SK-N-SH (cell line): ENCODE results near the gene UEVLD. TPM values are rescaled to one million over a fixed set of nuclear protein-coding genes. Genes with fewer than 3 reads are reported as not detected.

Experiments
- CTCF ChIA-PET: fragments of 300-600, 350-600 bp; formaldehyde crosslinking; extraction: SDS; loops from one replicate; lab custom pipeline; 2021; lab: Yijun Ruan, JAX
- POLR2A ChIA-PET: fragments of 350-600 bp; sonication (Branson Sonifier 250); formaldehyde crosslinking; extraction: SDS; loops from one replicate; lab custom pipeline; 2020; ENCODE audit warnings: antibody characterized with exemption, inconsistent platforms; lab: Yijun Ruan, JAX
- DNase-seq: peaks from one replicate; pipeline ENCODE4 v3.0.0; 2012
- H2AFZ ChIP-seq: fragments of 200-600 bp; sonication (generic); 2 replicates; pipeline ENCODE4 v1.8.1; 2016; ENCODE audit warnings: antibody characterized with exemption, mild to moderate bottlenecking, low read depth
- H3F3A ChIP-seq: fragments of 200-600 bp; sonication (generic); replicated peaks from 2 replicates; pipeline ENCODE3; 2016; ENCODE audit warnings: antibody characterized with exemption, mild to moderate bottlenecking; ENCODE audit not compliant: insufficient read depth
- H3K27ac ChIP-seq, 2 experiments: fragments of 200-500 bp in 1 of 2; fragments of 200-600 bp in 1 of 2; sonication (Bioruptor generic) in 1 of 2; sonication (generic), shearing (Covaris generic) in 1 of 2; 2 replicates each; pipeline versions ENCODE4 v1.5.1 to v1.6.1; 2014 to 2016; ENCODE audit warnings: low read depth in 2 of 2, inconsistent platforms in 1 of 2, low read length in 1 of 2, mild to moderate bottlenecking in 1 of 2, mixed read lengths in 1 of 2
- H3K27me3 ChIP-seq: fragments of 200-600 bp; sonication (generic), shearing (Covaris generic); 2 replicates; pipeline ENCODE4 v1.6.1; 2016; ENCODE audit warnings: mixed run types; ENCODE audit not compliant: insufficient read depth
- H3K36me3 ChIP-seq, 2 experiments: fragments of 200-500 bp in 1 of 2; fragments of 200-600 bp in 1 of 2; sonication (Bioruptor generic) in 1 of 2; sonication (generic) in 1 of 2; replicated peaks in 1 of 2; 2 replicates each; pipeline versions ENCODE3 to v1.5.1; 2014 to 2016; ENCODE audit warnings: low read length in 1 of 2, mild to moderate bottlenecking in 1 of 2; ENCODE audit not compliant: insufficient read depth in 2 of 2, control insufficient read depth in 1 of 2
- H3K4me1 ChIP-seq, 2 experiments: fragments of 200-500 bp in 1 of 2; fragments of 200-600 bp in 1 of 2; sonication (Bioruptor generic) in 1 of 2; sonication (generic), shearing (Covaris generic) in 1 of 2; 2 replicates each; pipeline versions ENCODE4 v1.5.1 to v1.6.1; 2014 to 2016; ENCODE audit warnings: low read depth in 1 of 2, low read length in 1 of 2, mixed run types in 1 of 2; ENCODE audit not compliant: insufficient read depth in 2 of 2, control insufficient read depth in 1 of 2
- H3K4me2 ChIP-seq: fragments of 200-600 bp; sonication (generic), shearing (Covaris generic); 2 replicates; pipeline ENCODE4 v1.6.1; 2017; ENCODE audit warnings: mixed run types
- H3K4me3 ChIP-seq, 2 experiments: fragments of 200-500 bp in 1 of 2; fragments of 200-600 bp in 1 of 2; sonication (Bioruptor generic) in 1 of 2; sonication (generic), shearing (Covaris generic) in 1 of 2; 2 replicates each; pipeline versions ENCODE4 v1.5.1 to v1.8.1; 2014 to 2016; ENCODE audit warnings: low read depth in 2 of 2, inconsistent platforms in 1 of 2, low read length in 1 of 2, mild to moderate bottlenecking in 1 of 2, mixed read lengths in 1 of 2, moderate library complexity in 1 of 2
- H3K79me2 ChIP-seq: fragments of 200-600 bp; sonication (generic); 2 replicates; pipeline ENCODE4 v1.8.1; 2017; ENCODE audit warnings: mild to moderate bottlenecking; ENCODE audit not compliant: insufficient read depth
- H3K9ac ChIP-seq: fragments of 200-600 bp; sonication (generic); 2 replicates; pipeline ENCODE4 v1.6.1; 2017; ENCODE audit warnings: mixed run types
- H3K9me2 ChIP-seq: fragments of 200-600 bp; sonication (generic); 2 replicates; pipeline ENCODE4 v1.6.1; 2017; ENCODE audit warnings: mixed run types
- H3K9me3 ChIP-seq: fragments of 200-600 bp; sonication (generic); 2 replicates; pipeline ENCODE4 v1.6.1; 2017; ENCODE audit warnings: mixed run types, mild to moderate bottlenecking, moderate library complexity
- H4K20me1 ChIP-seq: fragments of 200-600 bp; sonication (generic); 2 replicates; pipeline ENCODE4 v1.6.1; 2017; ENCODE audit warnings: mild to moderate bottlenecking, mixed run types; ENCODE audit not compliant: insufficient read depth
- EZH2phosphoT487 ChIP-seq: fragments of 200-600 bp; sonication (generic); IDR thresholded peaks from 2 replicates; pipeline ENCODE4 v1.6.1; 2017; ENCODE audit warnings: low read depth, mixed run types, mild to moderate bottlenecking, antibody characterized with exemption, moderate library complexity, borderline replicate concordance
- GABPA ChIP-seq: IDR thresholded peaks from 2 replicates; pipeline ENCODE4 v1.4.0; 2012; ENCODE audit warnings: low read depth, mild to moderate bottlenecking
- JUND ChIP-seq: IDR thresholded peaks from 2 replicates; pipeline ENCODE4 v1.4.0; 2012
- MEF2A ChIP-seq: IDR thresholded peaks from 2 replicates; pipeline ENCODE4 v1.4.0; 2012; ENCODE audit warnings: low read depth, borderline replicate concordance
- MXI1 ChIP-seq: IDR thresholded peaks from 2 replicates; pipeline ENCODE4 v1.6.1; 2012; ENCODE audit warnings: mild to moderate bottlenecking, low read depth, low read length, improper control_type of control experiment
- NFIC ChIP-seq: IDR thresholded peaks from 2 replicates; pipeline ENCODE4 v1.4.0; 2012; ENCODE audit warnings: borderline replicate concordance
- NRF1 ChIP-seq: IDR thresholded peaks from 2 replicates; pipeline ENCODE4 v1.6.1; 2012; ENCODE audit warnings: low read depth, mild to moderate bottlenecking, low read length
- POLR2AphosphoS5 ChIP-seq: IDR thresholded peaks from 2 replicates; pipeline ENCODE4 v1.6.1; 2012; ENCODE audit warnings: low read depth, low read length
- RFX5 ChIP-seq: IDR thresholded peaks from 2 replicates; pipeline ENCODE4 v1.6.1; 2012; ENCODE audit warnings: mild to moderate bottlenecking, improper control_type of control experiment, low read length
- RXRA ChIP-seq: IDR thresholded peaks from 2 replicates; pipeline ENCODE4 v1.4.0; 2012; ENCODE audit warnings: low read depth, mild to moderate bottlenecking, borderline replicate concordance
- TAF1 ChIP-seq: IDR thresholded peaks from 2 replicates; pipeline ENCODE4 v1.6.1; 2012; ENCODE audit warnings: low read depth, mild to moderate bottlenecking, low read length, moderate library complexity, borderline replicate concordance
- TEAD4 ChIP-seq: IDR thresholded peaks from 2 replicates; pipeline ENCODE4 v1.4.0; 2012; ENCODE audit warnings: mild to moderate bottlenecking, borderline replicate concordance; ENCODE audit not compliant: insufficient read depth
- USF1 ChIP-seq: IDR thresholded peaks from 2 replicates; pipeline ENCODE4 v1.4.0; 2012; ENCODE audit warnings: low read depth, borderline replicate concordance
- ZBTB33 ChIP-seq: IDR thresholded peaks from 2 replicates; pipeline ENCODE4 v1.4.0; 2012; ENCODE audit warnings: low read depth, borderline replicate concordance
- WGBS: methylation state at CpG from one replicate; pipeline ENCODE4 v1.1.6; 2017; ENCODE audit warnings: low lambda C conversion rate; 5-methylcytosine and 5-hydroxymethylcytosine counted together
- polyA plus RNA-seq, 3 experiments: library from polyadenylated mRNA; depleted of rRNA; stranded (reverse); fragments of >200 nt; gene quantifications; 2 replicates each; pipeline ENCODE4 v1.2.3, GENCODE V29; 2012
- TF ChIP-seq, protein P1 (sequence below): fragments of 200-600 bp; sonication (generic); IDR thresholded peaks from 2 replicates; pipeline ENCODE4 v1.6.1; 2017; ENCODE audit warnings: antibody characterized with exemption, mild to moderate bottlenecking, moderate library complexity
- TF ChIP-seq, protein P2 (sequence below): IDR thresholded peaks from 2 replicates; pipeline ENCODE4 v1.4.0; 2012; ENCODE audit warnings: low read depth

Gene UEVLD
- polyA plus RNA-seq, 1 of the 3 experiments (the other 2 are of a cell fraction) = 8.9 TPM

GRCh38 chr11:18564149-18564548 is 24.4 kb downstream of the UEVLD start (continued):
- no peak for TF ChIP-seq TEAD4
- TF ChIP-seq RFX5 = no peak
- no peak for TF ChIP-seq TAF1
- TF ChIP-seq EZH2phosphoT487 = no peak
- TF ChIP-seq MXI1 = no peak
- no peak for TF ChIP-seq POLR2AphosphoS5
- no peak for TF ChIP-seq USF1

GRCh38 chr11:18563090-18563730 is 25.3 kb downstream of the UEVLD start:
- Histone ChIP-seq H3K4me3 (no peak overlapping the region), H3K27ac (no peak overlapping the region), H3K9me3 (no peaks in the 10 kb centered on the region), H3K4me2 (no peak overlapping the region), H2AFZ (no peak overlapping the region), H3K4me1 (no peaks in the 10 kb centered on the region), H3K27me3 (no peaks in the 10 kb centered on the region), H4K20me1 (no peaks in the 10 kb centered on the region), H3K9me2 (no peaks in the 10 kb centered on the region), H3K79me2 (no peaks in the 10 kb centered on the region), H3F3A (peaks cover 4% of the 10 kb centered on the region), H3K36me3 (peaks cover 15 to 65% of the 10 kb centered on the region in 2 experiments), H3K9ac (no peak overlapping the region)
- 89% methylated on average over 2 of the region's 2 CpGs for WGBS
- DNase-seq = no peak
- TF ChIP-seq NRF1 (no peak), JUND (no peak), RXRA (no peak), POLR2AphosphoS5 (no peak), NFIC (no peak), ZBTB33 (no peak), MEF2A (no peak), GABPA (no peak)
- TF ChIP-seq, protein P1, sequence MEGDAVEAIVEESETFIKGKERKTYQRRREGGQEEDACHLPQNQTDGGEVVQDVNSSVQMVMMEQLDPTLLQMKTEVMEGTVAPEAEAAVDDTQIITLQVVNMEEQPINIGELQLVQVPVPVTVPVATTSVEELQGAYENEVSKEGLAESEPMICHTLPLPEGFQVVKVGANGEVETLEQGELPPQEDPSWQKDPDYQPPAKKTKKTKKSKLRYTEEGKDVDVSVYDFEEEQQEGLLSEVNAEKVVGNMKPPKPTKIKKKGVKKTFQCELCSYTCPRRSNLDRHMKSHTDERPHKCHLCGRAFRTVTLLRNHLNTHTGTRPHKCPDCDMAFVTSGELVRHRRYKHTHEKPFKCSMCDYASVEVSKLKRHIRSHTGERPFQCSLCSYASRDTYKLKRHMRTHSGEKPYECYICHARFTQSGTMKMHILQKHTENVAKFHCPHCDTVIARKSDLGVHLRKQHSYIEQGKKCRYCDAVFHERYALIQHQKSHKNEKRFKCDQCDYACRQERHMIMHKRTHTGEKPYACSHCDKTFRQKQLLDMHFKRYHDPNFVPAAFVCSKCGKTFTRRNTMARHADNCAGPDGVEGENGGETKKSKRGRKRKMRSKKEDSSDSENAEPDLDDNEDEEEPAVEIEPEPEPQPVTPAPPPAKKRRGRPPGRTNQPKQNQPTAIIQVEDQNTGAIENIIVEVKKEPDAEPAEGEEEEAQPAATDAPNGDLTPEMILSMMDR = no peak
- TF ChIP-seq, protein P2, sequence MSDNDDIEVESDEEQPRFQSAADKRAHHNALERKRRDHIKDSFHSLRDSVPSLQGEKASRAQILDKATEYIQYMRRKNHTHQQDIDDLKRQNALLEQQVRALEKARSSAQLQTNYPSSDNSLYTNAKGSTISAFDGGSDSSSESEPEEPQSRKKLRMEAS = no peak
- ChIA-PET POLR2A (no interaction called here), CTCF (interaction anchor here (1.1 kb wide), 1 partner anchor 212 kb away, joined by 3 read pairs; no protein-coding TSS in a partner anchor)
